Adipocyte (in vitro differentiated cells): ENCODE data around the gene ARHGEF18.
"Not testable (repeated sequence)": the region's sequence is repeated elsewhere in the genome, so short reads cannot be mapped to it uniquely, and the experiment has no call there.

Source experiments
- DNase-seq: peaks from one replicate; pipeline ENCODE4 v3.0.0-alpha.2; 2015; ENCODE audit warnings: low read depth
- H3K27me3 ChIP-seq: replicated peaks from 2 replicates; pipeline ENCODE4 v1.7.0; 2013; ENCODE audit warnings: mild to moderate bottlenecking, low read length, moderate library complexity; ENCODE audit not compliant: control insufficient read depth, insufficient read depth
- H3K36me3 ChIP-seq: 2 replicates; pipeline ENCODE4 v1.7.0; 2013; ENCODE audit warnings: low read length, mild to moderate bottlenecking, moderate library complexity; ENCODE audit not compliant: control insufficient read depth, insufficient read depth, severe bottlenecking
- H3K4me1 ChIP-seq: 2 replicates; pipeline ENCODE4 v1.7.0; 2013; ENCODE audit warnings: mild to moderate bottlenecking, low read length, moderate library complexity; ENCODE audit not compliant: control insufficient read depth, insufficient read depth
- H3K4me3 ChIP-seq: 2 replicates; pipeline ENCODE4 v1.7.0; 2013; ENCODE audit warnings: mild to moderate bottlenecking, low read length, moderate library complexity
- H3K9ac ChIP-seq: 2 replicates; pipeline ENCODE4 v1.7.0; 2013; ENCODE audit warnings: mild to moderate bottlenecking, low read length, moderate library complexity
- H3K9me3 ChIP-seq: 2 replicates; pipeline ENCODE4 v1.7.0; 2013; ENCODE audit warnings: mild to moderate bottlenecking, low read length, moderate library complexity; ENCODE audit not compliant: control insufficient read depth

Gene ARHGEF18

GRCh38 chr19:7348587-7349230 is at the start of gene ARHGEF18:
Gene ARHGEF18 (plus strand): TSS chr19:7348937. CDS start chr19:7362891, 13,954 bp downstream.
- peaks cover 17% of the 10 kb centered on the region for H3K27me3 ChIP-seq
- H3K9me3 ChIP-seq: peaks cover 7% of the 10 kb centered on the region
- H3K9ac ChIP-seq: no peak within 1 kb of the TSS
- DNase-seq: no peak
- no peaks in the 10 kb centered on the region for H3K36me3 ChIP-seq
- H3K4me3 ChIP-seq: no peak within 1 kb of the TSS
- no peaks in the 10 kb centered on the region for H3K4me1 ChIP-seq

DNA sequence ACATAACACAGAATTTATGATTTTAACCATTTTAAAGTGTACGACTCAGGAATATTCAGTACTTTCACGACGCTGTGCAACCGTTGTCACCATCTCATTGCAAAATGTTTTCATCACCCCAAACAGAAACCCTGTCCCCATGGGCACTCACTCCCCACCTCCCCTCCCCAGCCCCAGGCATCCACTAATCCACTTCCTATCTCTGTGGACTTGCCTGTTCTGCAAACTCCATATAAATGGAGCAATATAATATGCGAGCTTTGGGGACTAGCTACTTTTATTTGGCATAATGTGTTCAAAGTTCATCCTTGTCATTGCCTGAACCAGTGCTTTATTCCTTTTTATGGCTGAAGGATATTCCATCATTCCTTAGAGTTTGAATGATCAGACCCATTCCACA is 47.2 kb upstream of the ARHGEF18 start:
- H3K9me3 ChIP-seq: no peaks in the 10 kb centered on the region
- H3K27me3 ChIP-seq: peaks cover 7% of the 10 kb centered on the region
- no peaks in the 10 kb centered on the region for H3K36me3 ChIP-seq
- no peak overlapping the region for H3K9ac ChIP-seq
- no peak for DNase-seq
- H3K4me3 ChIP-seq: no peak overlapping the region
- H3K4me1 ChIP-seq: no peaks in the 10 kb centered on the region

- no peak overlapping the region for H3K4me3 ChIP-seq
- H3K4me1 ChIP-seq: no peaks in the 10 kb centered on the region
- DNase-seq: no peak
- H3K27me3 ChIP-seq: peaks cover 7% of the 10 kb centered on the region
- no peak overlapping the region for H3K9ac ChIP-seq
- H3K36me3 ChIP-seq: no peaks in the 10 kb centered on the region
- H3K9me3 ChIP-seq: no peaks in the 10 kb centered on the region
These were observed 45.3 kb upstream of the ARHGEF18 start for GRCh38 chr19:7303470-7303869.

GRCh38 chr19:7304200-7304599 is 44.5 kb upstream of the ARHGEF18 start:
- H3K36me3 ChIP-seq: no peaks in the 10 kb centered on the region
- DNase-seq: no peak
- H3K4me3 ChIP-seq: no peak overlapping the region
- H3K9me3 ChIP-seq: no peaks in the 10 kb centered on the region
- H3K27me3 ChIP-seq: peaks cover 7% of the 10 kb centered on the region
- no peak overlapping the region for H3K9ac ChIP-seq
- H3K4me1 ChIP-seq: no peaks in the 10 kb centered on the region

DNA sequence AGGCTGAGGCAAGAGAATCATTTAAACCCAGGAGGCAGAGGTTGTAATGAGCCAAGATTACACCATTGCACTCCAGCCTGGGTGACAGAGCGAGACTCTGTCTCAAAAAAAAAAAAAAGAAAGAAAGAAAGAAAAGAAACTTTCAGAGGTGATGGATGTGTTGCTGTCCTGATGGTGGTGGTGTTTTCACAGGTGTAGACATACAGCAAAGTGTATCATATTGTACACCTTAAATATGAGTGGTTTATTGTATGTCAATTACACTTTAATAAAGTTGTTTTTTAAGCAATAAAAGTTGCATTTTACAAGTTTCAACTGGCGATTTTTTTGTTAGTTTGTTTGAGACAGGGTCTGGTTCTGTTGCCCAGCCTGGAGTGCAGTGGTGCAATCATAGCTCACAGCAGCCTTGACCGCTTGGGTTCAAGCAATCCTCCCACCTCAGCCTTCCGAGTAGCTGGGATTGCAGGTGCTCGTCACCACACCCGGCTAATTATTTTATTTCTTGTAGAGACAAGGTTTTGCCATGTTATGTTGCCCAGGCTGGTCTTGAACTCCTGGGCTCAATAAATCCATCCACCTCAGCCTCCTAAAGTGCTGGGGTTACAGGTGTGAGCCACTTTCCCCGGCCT is 41.0 kb upstream of the ARHGEF18 start:
- no peak overlapping the region for H3K9ac ChIP-seq
- H3K4me3 ChIP-seq: no peak overlapping the region
- no peaks in the 10 kb centered on the region for H3K36me3 ChIP-seq
- no peak for DNase-seq
- H3K27me3 ChIP-seq: peaks cover 7% of the 10 kb centered on the region
- no peaks in the 10 kb centered on the region for H3K4me1 ChIP-seq
- no peaks in the 10 kb centered on the region for H3K9me3 ChIP-seq

DNA sequence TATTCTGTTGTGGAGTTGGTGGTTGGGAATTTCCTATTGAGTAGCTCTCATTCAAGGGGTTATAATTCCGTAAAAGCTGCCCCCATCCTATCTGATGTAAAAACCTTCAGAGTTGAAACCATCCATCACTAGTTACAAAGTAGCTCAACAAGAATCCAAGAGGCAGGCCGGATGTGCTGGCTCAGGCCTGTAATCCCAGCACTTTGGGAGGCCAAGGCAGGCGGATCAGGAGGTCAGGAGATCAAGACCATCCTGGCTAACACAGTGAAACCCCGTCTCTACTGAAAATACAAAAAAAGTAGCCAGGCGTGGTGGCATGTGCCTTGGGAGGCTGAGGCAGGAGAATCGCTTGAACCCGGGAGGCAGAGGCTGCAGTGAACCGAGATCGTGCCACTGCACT is 40.4 kb upstream of the ARHGEF18 start:
- H3K36me3 ChIP-seq, H3K9me3 ChIP-seq, DNase-seq, H3K27me3 ChIP-seq, H3K4me1 ChIP-seq, H3K4me3 ChIP-seq, H3K9ac ChIP-seq: not testable (repeated sequence)

DNA sequence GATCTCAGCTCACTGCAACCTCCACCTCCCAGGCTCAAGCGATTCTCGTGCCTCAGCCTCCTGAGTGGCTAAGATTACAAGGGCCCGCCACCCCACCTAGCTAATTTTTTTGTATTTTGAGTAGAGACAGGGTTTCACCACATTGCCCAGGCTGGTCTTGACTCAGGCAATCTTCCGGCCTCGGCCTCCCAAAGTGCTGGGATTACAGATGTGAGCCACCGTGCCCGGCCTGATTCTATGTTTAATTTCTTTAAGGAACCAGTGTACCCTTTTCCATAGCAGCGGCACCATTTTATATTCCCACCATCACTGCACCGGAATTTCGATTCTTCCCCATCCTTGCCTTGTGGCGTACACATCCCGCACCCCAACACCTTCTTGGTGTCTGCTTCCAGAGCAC is 36.8 kb upstream of the ARHGEF18 start:
- H3K9ac ChIP-seq: no peak overlapping the region
- H3K27me3 ChIP-seq: no peaks in the 10 kb centered on the region
- H3K4me3 ChIP-seq: no peak overlapping the region
- no peaks in the 10 kb centered on the region for H3K4me1 ChIP-seq
- no peak for DNase-seq
- peaks cover 3% of the 10 kb centered on the region for H3K9me3 ChIP-seq
- H3K36me3 ChIP-seq: no peaks in the 10 kb centered on the region

DNA sequence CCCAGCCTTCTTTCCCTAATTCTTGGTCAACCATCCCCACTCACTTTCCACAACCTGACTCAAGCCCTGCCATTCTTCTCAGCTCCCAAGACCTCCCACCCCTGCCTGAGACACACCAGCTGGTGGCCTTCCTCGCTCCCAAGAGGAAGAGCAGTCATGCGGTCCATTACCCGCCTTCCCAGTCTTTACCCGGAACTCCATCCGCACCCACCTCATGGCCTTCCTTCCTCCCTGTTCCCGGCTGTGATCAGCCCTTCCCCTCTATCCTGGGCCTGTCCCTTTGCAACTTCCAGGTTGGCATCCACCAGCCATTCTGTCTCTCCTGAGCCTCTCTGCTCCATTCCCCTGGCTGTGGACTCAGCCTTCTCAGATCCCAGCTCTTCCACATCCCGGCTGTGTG is 35.9 kb upstream of the ARHGEF18 start:
- no peak overlapping the region for H3K4me3 ChIP-seq

GRCh38 chr19:7318176-7318575 is 30.6 kb upstream of the ARHGEF18 start:
- no peaks in the 10 kb centered on the region for H3K27me3 ChIP-seq
- DNase-seq: no peak
- peaks cover 6% of the 10 kb centered on the region for H3K9me3 ChIP-seq
- H3K36me3 ChIP-seq: no peaks in the 10 kb centered on the region
- no peak overlapping the region for H3K9ac ChIP-seq
- no peaks in the 10 kb centered on the region for H3K4me1 ChIP-seq
- H3K4me3 ChIP-seq: no peak overlapping the region

More for the DNA sequence above, 35.9 kb upstream of the ARHGEF18 start:
- peaks cover 3% of the 10 kb centered on the region for H3K9me3 ChIP-seq
- no peaks in the 10 kb centered on the region for H3K27me3 ChIP-seq
- H3K4me1 ChIP-seq: no peaks in the 10 kb centered on the region
- H3K36me3 ChIP-seq: no peaks in the 10 kb centered on the region
- H3K9ac ChIP-seq: no peak overlapping the region
- DNase-seq: no peak

- Histone ChIP-seq H3K9ac (no peak overlapping the region), H3K27me3 (no peaks in the 10 kb centered on the region), H3K36me3 (no peaks in the 10 kb centered on the region), H3K4me1 (no peaks in the 10 kb centered on the region), H3K9me3 (no peaks in the 10 kb centered on the region), H3K4me3 (no peak overlapping the region)
- no peak for DNase-seq
These were observed 22.4 kb upstream of the ARHGEF18 start for GRCh38 chr19:7326105-7326877.

- Histone ChIP-seq H3K9ac (no peak overlapping the region), H3K27me3 (no peaks in the 10 kb centered on the region), H3K4me3 (no peak overlapping the region), H3K36me3 (no peaks in the 10 kb centered on the region), H3K4me1 (no peaks in the 10 kb centered on the region), H3K9me3 (no peaks in the 10 kb centered on the region)
- DNase-seq: no peak
These were observed 20.9 kb upstream of the ARHGEF18 start for GRCh38 chr19:7327802-7328201.
